GM03348 (cell line): ENCODE measurements around the gene RFX8.
A peak's percentile ranks its signal among the peaks of the same experiment; 100 is the strongest.
"Not testable (repeated sequence)": the region's sequence is repeated elsewhere in the genome, so short reads cannot be mapped to it uniquely, and the experiment has no call there.

ENCODE experiments used
- DNase-seq: peaks from one replicate; pipeline ENCODE4 v3.0.0; 2012; ENCODE audit warnings: low spot score

The RFX8 gene

GRCh38 chr2:101486258-101486701 is 11.4 kb upstream of the RFX8 start:
- no peak for DNase-seq

- DNase-seq = no peak
Observed at GRCh38 chr2:101485856-101486255, 10.9 kb upstream of the RFX8 start.

- no peak for DNase-seq
Observed at GRCh38 chr2:101480764-101481163, 5.9 kb upstream of the RFX8 start.

GRCh38 chr2:101479810-101480209 is 4.9 kb upstream of the RFX8 start:
- DNase-seq = no peak

GRCh38 chr2:101479328-101479727 is 4.4 kb upstream of the RFX8 start:
- no peak for DNase-seq

- DNase-seq = no peak
Observed at GRCh38 chr2:101478181-101479001, 3.5 kb upstream of the RFX8 start.

- no peak for DNase-seq
Observed at GRCh38 chr2:101477556-101477955, 2.6 kb upstream of the RFX8 start.

- no peak for DNase-seq
Observed at GRCh38 chr2:101476605-101477208, 1.8 kb upstream of the RFX8 start.

GRCh38 chr2:101473911-101474701 is 806 bp downstream of the RFX8 start:
- peak; percentile 82 for DNase-seq

- DNase-seq = no peak
Observed at GRCh38 chr2:101473591-101473910, 1.4 kb downstream of the RFX8 start.

- no peak for DNase-seq
Observed at GRCh38 chr2:101469863-101470262, 5.0 kb downstream of the RFX8 start.

- DNase-seq = no peak
Observed at GRCh38 chr2:101467306-101467705, 7.6 kb downstream of the RFX8 start.

GRCh38 chr2:101466426-101466825 is 8.5 kb downstream of the RFX8 start:
- DNase-seq = no peak

GRCh38 chr2:101464841-101465240 is 10.1 kb downstream of the RFX8 start:
- DNase-seq = no peak

- peak; percentile 74 for DNase-seq
Observed at GRCh38 chr2:101463911-101464641, 10.8 kb downstream of the RFX8 start.

- DNase-seq = no peak
Observed at GRCh38 chr2:101463421-101463820, 11.5 kb downstream of the RFX8 start.

GRCh38 chr2:101461381-101461780 is 13.5 kb downstream of the RFX8 start:
- no peak for DNase-seq

GRCh38 chr2:101454408-101454807 is 20.5 kb downstream of the RFX8 start:
- DNase-seq = not testable (repeated sequence)

GRCh38 chr2:101450965-101451364 is 23.9 kb downstream of the RFX8 start:
- no peak for DNase-seq

GRCh38 chr2:101446869-101447268 is 28.0 kb downstream of the RFX8 start:
- DNase-seq = peak; percentile 41

GRCh38 chr2:101442667-101443061 is 32.2 kb downstream of the RFX8 start:
- DNase-seq = no peak

- peak; percentile 46 for DNase-seq
Observed at GRCh38 chr2:101442042-101442666, 32.8 kb downstream of the RFX8 start.
